Measurements from ENCODE around the gene GIPR.
"Not testable (repeated sequence)": the region's sequence is repeated elsewhere in the genome, so short reads cannot be mapped to it uniquely, and the experiment has no call there.

Gene GIPR

GRCh38 chr19:45645631-45646344, 22.2 kb upstream of the GIPR start:
- DNase-seq (ENCODE audit: low read depth, low spot score), result peak; percentile 88

GRCh38 chr19:45646345-45646698, 21.7 kb upstream of the GIPR start:
- DNase-seq (ENCODE audit: low read depth, low spot score), result no peak

GRCh38 chr19:45650722-45651121, 17.3 kb upstream of the GIPR start:
- no peak for DNase-seq (ENCODE audit: low read depth, low spot score)

GRCh38 chr19:45653634-45654033, 14.4 kb upstream of the GIPR start:
- DNase-seq (ENCODE audit: low read depth, low spot score), result no peak

- DNase-seq (ENCODE audit: low read depth, low spot score), result no peak
These were observed 12.9 kb upstream of the GIPR start for GRCh38 chr19:45655073-45655472.

GRCh38 chr19:45657520-45658167, 10.4 kb upstream of the GIPR start:
- DNase-seq (ENCODE audit: low read depth, low spot score), result peak; percentile 40

GRCh38 chr19:45659096-45659729, 8.8 kb upstream of the GIPR start:
- no peak for DNase-seq (ENCODE audit: low read depth, low spot score)

- DNase-seq (ENCODE audit: low read depth, low spot score), result no peak
These were observed 7.4 kb upstream of the GIPR start for GRCh38 chr19:45660636-45661035.

GRCh38 chr19:45663800-45664199, 4.2 kb upstream of the GIPR start:
- no peak for DNase-seq (ENCODE audit: low read depth, low spot score)

GRCh38 chr19:45664575-45664974, 3.4 kb upstream of the GIPR start:
- DNase-seq (ENCODE audit: low read depth, low spot score), result no peak

GRCh38 chr19:45668342-45668871, 386 bp downstream of the GIPR start:
- no peak for DNase-seq (ENCODE audit: low read depth, low spot score)

- DNase-seq (ENCODE audit: low read depth, low spot score), result peak; percentile 93
These were observed 2.8 kb downstream of the GIPR start for GRCh38 chr19:45670670-45671453.

GRCh38 chr19:45674946-45675345, 6.9 kb downstream of the GIPR start:
- no peak for DNase-seq (ENCODE audit: low read depth, low spot score)

GRCh38 chr19:45676851-45677263, 8.8 kb downstream of the GIPR start:
- peak; percentile 56 for DNase-seq (ENCODE audit: low read depth, low spot score)

- peak; percentile 98 for DNase-seq (ENCODE audit: low read depth, low spot score)
These were observed 9.6 kb downstream of the GIPR start for GRCh38 chr19:45677351-45678230.

- peak; percentile 97 for DNase-seq (ENCODE audit: low read depth, low spot score)
These were observed 13.5 kb downstream of the GIPR start for GRCh38 chr19:45681391-45682015.

- no peak for DNase-seq (ENCODE audit: low read depth, low spot score)
These were observed 14.1 kb downstream of the GIPR start for GRCh38 chr19:45682117-45682516.

- no peak for DNase-seq (ENCODE audit: low read depth, low spot score)
These were observed 14.9 kb downstream of the GIPR start for GRCh38 chr19:45682908-45683307.

GRCh38 chr19:45685045-45685444, 17.0 kb downstream of the GIPR start:
- not testable (repeated sequence) for DNase-seq (ENCODE audit: low read depth, low spot score)

GRCh38 chr19:45687599-45687998, 19.6 kb downstream of the GIPR start:
- DNase-seq (ENCODE audit: low read depth, low spot score), result no peak
